GM18498 (cell line): ENCODE measurements around the gene CT47A1.
"Not testable (repeated sequence)": the region's sequence is repeated elsewhere in the genome, so short reads cannot be mapped to it uniquely, and the experiment has no call there.

Experiments
- ATAC-seq: cut with Tn5 transposase; IDR thresholded peaks from one replicate; pipeline ENCODE4 v1.9.1; 2021; ENCODE audit warnings: mild to moderate bottlenecking, moderate library complexity; ENCODE audit not compliant: unreplicated experiment

The CT47A1 gene

DNA sequence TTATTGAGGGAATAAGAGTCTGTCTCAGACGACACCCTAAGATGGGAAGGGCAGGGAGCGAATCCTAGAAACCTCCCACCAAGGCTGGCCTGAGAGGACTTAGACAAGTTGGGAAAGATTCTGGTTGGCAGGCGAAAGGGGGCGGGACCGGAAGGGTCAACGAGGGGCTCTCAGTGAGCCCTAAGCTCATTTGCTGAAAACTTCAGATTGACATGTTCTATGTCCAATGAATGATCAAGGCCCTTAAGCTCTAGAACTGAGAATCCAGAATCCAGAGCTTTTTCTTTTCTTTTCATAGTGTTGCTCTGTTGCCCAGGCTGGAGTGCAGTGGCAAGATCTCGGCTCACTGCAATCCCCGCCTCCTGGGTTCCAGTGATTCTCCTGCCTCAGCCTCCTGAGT is at the start of gene CT47A1:
TSS of gene CT47A1 (minus strand) at position 101 of the 400 bp plus-strand sequence. CDS start 231 bp downstream, outside the sequence.
- not testable (repeated sequence) for ATAC-seq

- no peak for ATAC-seq
These were observed 47.0 kb upstream of the CT47A1 start for GRCh38 chrX:121032531-121032930.

- ATAC-seq, result no peak
These were observed 44.5 kb upstream of the CT47A1 start for GRCh38 chrX:121030083-121030482.

DNA sequence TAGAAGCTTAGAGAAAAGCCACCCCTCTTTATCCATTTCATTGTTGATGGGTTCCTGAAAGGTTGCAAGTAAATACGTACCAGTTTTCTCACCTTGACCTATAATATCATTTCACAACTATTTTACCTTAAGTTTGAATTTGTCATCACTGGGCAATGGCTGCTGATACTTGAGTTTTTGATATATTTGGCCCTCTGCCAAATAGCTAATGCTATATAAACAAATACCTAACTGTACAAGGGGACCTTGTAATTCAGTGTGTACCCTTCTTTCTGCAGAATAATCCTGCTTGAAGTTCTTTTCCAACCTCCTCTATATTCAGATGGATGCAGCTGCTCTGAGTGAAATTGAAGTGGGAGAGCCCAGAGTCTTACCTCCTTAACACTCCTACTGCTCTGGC is 42.9 kb upstream of the CT47A1 start:
- no peak for ATAC-seq

DNA sequence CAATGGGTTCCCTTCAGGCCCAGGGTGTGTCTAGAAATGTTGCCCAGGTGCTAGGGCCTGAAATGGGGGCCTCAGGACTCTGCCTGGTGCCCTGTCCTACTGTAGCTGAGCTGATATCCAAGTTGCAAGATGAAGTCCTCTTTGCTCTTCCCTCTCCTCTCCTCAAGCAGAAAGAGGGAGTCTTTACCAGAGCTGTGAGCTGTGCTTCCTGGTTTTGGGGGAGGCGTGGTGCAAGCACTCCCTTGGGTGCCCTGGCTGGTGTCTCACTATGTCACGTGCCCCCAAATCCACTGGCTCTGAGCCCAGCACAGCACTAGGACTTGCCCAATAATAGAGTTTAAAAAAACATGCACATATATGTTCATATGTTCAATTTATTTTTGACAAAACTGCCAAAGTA is 29.3 kb upstream of the CT47A1 start:
- no peak for ATAC-seq

DNA sequence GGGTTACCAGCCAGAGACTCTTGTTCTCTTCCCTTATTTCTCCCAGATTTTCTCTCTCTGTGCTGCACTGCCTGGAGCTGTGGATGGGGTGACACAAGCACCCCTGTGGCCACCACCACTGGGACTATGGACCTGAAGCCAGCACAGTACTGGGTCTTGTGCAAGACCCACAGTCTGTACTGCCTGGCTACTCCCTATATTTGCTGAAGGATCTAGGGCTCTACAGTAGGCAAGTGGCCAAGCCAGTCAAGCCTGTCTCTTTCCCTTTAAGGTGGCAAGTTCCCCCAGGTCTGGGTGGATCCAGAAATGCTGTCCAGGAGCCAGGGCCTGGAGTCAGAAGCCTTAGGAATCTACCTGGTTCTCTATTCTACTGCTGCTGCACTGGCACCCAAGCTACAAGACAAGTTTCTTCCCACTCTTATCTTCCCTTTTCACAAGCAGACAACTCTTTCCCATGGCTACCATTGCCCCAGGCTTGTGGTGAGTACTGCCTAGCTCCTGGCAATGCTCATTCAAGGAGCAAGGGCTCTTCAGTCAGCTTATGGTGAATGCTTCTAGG is 28.4 kb upstream of the CT47A1 start:
- ATAC-seq, result no peak

GRCh38 chrX:121011254-121011653 is 25.7 kb upstream of the CT47A1 start:
- ATAC-seq, result no peak

DNA sequence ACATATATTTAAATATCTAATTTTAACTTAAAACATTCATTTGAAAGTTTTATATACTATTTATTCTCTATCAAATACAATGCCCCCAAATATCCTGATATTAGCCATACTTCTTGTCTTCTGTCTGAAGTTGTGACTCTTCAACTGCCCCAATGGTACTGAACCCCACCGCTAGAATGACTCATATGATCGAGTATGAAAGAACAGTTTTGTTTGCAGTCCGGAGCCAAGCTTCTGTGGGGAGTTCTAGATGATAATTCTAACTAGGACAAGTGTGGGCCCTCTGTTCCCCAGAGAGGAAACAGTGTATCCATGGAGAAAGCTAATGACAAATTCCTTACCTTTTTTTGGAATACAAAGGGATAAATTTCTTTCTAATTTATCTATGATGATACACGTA is 24.7 kb upstream of the CT47A1 start:
- no peak for ATAC-seq

GRCh38 chrX:121009764-121010163 is 24.2 kb upstream of the CT47A1 start:
- no peak for ATAC-seq

GRCh38 chrX:121008920-121009319 is 23.4 kb upstream of the CT47A1 start:
- ATAC-seq, result no peak

DNA sequence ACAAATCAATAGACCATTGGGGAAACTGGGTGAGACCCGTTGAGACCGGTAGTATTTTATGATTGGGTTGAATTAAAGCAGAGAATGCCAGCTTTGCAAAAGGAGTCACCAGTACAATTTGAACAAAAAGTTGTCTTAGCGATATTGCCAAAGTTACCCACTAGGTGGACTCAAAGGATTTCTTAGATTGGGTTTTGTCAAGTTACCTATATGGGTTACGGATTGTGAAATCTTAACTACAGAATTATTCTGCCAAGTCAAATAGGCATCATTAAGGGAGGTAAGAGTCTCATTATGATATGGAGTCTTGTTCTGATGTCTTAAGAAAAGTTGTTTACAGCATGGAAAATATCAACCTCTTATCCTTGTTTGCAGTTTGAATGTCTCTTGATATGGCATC is 15.0 kb upstream of the CT47A1 start:
- no peak for ATAC-seq

DNA sequence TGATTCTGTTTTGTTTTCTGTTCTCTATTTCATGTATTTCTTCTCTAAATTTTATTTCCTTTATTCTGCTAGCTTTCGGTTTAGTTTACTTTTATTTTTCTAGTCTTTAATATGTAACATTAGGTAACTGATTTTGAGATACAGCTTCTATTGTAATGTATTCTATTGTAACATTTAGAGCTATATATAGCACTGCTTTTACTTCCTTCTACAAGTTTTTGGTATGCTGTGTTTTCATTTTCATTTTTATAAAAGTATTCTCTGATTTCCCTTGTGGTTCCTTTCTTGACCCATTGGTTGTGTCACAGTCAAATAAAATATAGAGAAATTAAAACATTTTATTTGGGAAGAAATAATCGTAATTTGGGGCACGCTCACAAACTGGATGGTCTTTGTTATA is 13.9 kb upstream of the CT47A1 start:
- ATAC-seq, result peak; percentile 79

DNA sequence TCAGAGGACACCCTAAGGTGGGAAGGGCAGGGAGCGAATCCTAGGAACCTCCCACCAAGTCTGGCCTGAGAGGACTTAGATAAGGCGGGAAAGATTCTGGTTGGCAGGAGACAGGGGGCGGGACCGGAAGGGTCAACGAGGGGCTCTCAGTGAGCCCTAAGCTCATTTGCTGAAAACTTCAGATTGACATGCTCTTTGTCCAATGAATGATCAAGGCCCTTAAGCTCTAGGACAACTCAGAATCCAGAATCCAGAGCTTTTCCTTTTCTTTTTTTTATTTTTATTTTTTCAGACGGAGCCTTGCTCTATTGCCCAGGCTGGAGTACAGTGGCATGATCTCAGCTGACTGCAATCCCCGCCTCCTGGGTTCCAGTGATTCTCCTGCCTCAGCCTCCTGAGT is 29.1 kb downstream of the CT47A1 start, which contains the start of gene CT47A7:
TSS of gene CT47A7 (minus strand) at position 101 of the 400 bp plus-strand sequence. CDS start 255 bp downstream, outside the sequence.
- ATAC-seq, result not testable (repeated sequence)
